Measurements from ENCODE around the gene STXBP6. TPM values are rescaled to one million over a fixed set of nuclear protein-coding genes. Genes with fewer than 3 reads are reported as not detected.

The STXBP6 gene
- total RNA-seq, 1 experiment from 2014 or later = 32.2 TPM

- H3K9me3 ChIP-seq = no peaks in the 10 kb centered on the region
- DNase-seq = no peak
- no peaks in the 10 kb centered on the region for H3K27me3 Mint-ChIP-seq (ENCODE audit: insufficient read depth, unreplicated experiment)
- H3K27ac Mint-ChIP-seq (ENCODE audit: unreplicated experiment) = no peak overlapping the region
- POLR2A ChIA-PET = no interaction called here
- H3K4me1 Mint-ChIP-seq (ENCODE audit: low read depth, unreplicated experiment) = peaks cover 9% of the 10 kb centered on the region
- no peaks in the 10 kb centered on the region for H3K36me3 ChIP-seq (ENCODE audit: control insufficient read depth, insufficient read depth, low read length)
- H3K4me1 ChIP-seq = no peaks in the 10 kb centered on the region; the same call in none of the 2 replicates
- no peaks in the 10 kb centered on the region for H3K9me3 Mint-ChIP-seq (ENCODE audit: unreplicated experiment)
- H3K4me3 ChIP-seq (ENCODE audit: low read depth, low read length) = no peak overlapping the region
- CTCF ChIA-PET = no interaction called here
- no peak for TF ChIP-seq CTCF (IDR thresholded peaks at IDR 0.05; ENCODE audit: insufficient read depth in 1 of 2, low read depth in 1 of 2, low read length in 1 of 2, severe bottlenecking in 1 of 2, unreplicated experiment in 1 of 2)
- BruUV-seq (replicated peaks) = no TSS peak
- H3K4me3 Mint-ChIP-seq (ENCODE audit: unreplicated experiment) = no peak overlapping the region
- intact Hi-C loops (cut with micrococcal nuclease; ENCODE audit: unreplicated experiment) = no loop called here
- H3K27me3 ChIP-seq (replicated peaks; ENCODE audit: control insufficient read depth, insufficient read depth, low read length) = no peaks in the 10 kb centered on the region
- H3K36me3 Mint-ChIP-seq (ENCODE audit: insufficient read depth, unreplicated experiment) = peaks cover 7% of the 10 kb centered on the region
These were observed 124.1 kb downstream of the STXBP6 start for GRCh38 chr14:24925771-24926374.

GRCh38 chr14:24924544-24924943, 125.4 kb downstream of the STXBP6 start:
- no peak overlapping the region for H3K4me3 ChIP-seq (ENCODE audit: low read depth, low read length)
- Mint-ChIP-seq H3K27ac (ENCODE audit: unreplicated experiment) (no peak overlapping the region), H3K4me1 (ENCODE audit: low read depth, unreplicated experiment) (peaks cover 21% of the 10 kb centered on the region), H3K4me3 (ENCODE audit: unreplicated experiment) (no peak overlapping the region), H3K36me3 (ENCODE audit: insufficient read depth, unreplicated experiment) (peaks cover 7% of the 10 kb centered on the region), H3K9me3 (ENCODE audit: unreplicated experiment) (no peaks in the 10 kb centered on the region), H3K27me3 (ENCODE audit: insufficient read depth, unreplicated experiment) (no peaks in the 10 kb centered on the region)
- DNase-seq = no peak
- H3K27me3 ChIP-seq (replicated peaks; ENCODE audit: control insufficient read depth, insufficient read depth, low read length) = no peaks in the 10 kb centered on the region
- no TSS peak for BruUV-seq (replicated peaks)
- CTCF ChIA-PET = no interaction called here
- H3K36me3 ChIP-seq (ENCODE audit: control insufficient read depth, insufficient read depth, low read length) = no peaks in the 10 kb centered on the region
- no peaks in the 10 kb centered on the region for H3K9me3 ChIP-seq
- intact Hi-C loops (cut with micrococcal nuclease; ENCODE audit: unreplicated experiment) = no loop called here
- POLR2A ChIA-PET = no interaction called here
- H3K4me1 ChIP-seq = no peaks in the 10 kb centered on the region; the same call in none of the 2 replicates
- TF ChIP-seq CTCF (IDR thresholded peaks at IDR 0.05; ENCODE audit: insufficient read depth in 1 of 2, low read depth in 1 of 2, low read length in 1 of 2, severe bottlenecking in 1 of 2, unreplicated experiment in 1 of 2) = no peak

GRCh38 chr14:24921903-24922302, 128.0 kb downstream of the STXBP6 start:
- no peaks in the 10 kb centered on the region for H3K36me3 Mint-ChIP-seq (ENCODE audit: insufficient read depth, unreplicated experiment)

More at GRCh38 chr14:24921903-24922302, 128.0 kb downstream of the STXBP6 start:
- H3K4me1 Mint-ChIP-seq (ENCODE audit: low read depth, unreplicated experiment) = peaks cover 31% of the 10 kb centered on the region
- H3K9me3 ChIP-seq = no peaks in the 10 kb centered on the region
- ChIA-PET CTCF (no interaction called here), POLR2A (no interaction called here)
- H3K27me3 ChIP-seq (replicated peaks; ENCODE audit: control insufficient read depth, insufficient read depth, low read length) = no peaks in the 10 kb centered on the region
- H3K4me3 ChIP-seq (ENCODE audit: low read depth, low read length) = no peak overlapping the region
- H3K9me3 Mint-ChIP-seq (ENCODE audit: unreplicated experiment) = no peaks in the 10 kb centered on the region
- H3K4me1 ChIP-seq = peaks cover 1% of the 10 kb centered on the region
- peak overlapping the region; percentile 66 for H3K27ac Mint-ChIP-seq (ENCODE audit: unreplicated experiment)
- TF ChIP-seq CTCF (IDR thresholded peaks at IDR 0.05; ENCODE audit: insufficient read depth in 1 of 2, low read depth in 1 of 2, low read length in 1 of 2, severe bottlenecking in 1 of 2, unreplicated experiment in 1 of 2) = no peak
- intact Hi-C loops (cut with micrococcal nuclease; ENCODE audit: unreplicated experiment) = no loop called here
- no peak overlapping the region for H3K4me3 Mint-ChIP-seq (ENCODE audit: unreplicated experiment)
- no TSS peak for BruUV-seq (replicated peaks)
- H3K27me3 Mint-ChIP-seq (ENCODE audit: insufficient read depth, unreplicated experiment) = no peaks in the 10 kb centered on the region
- no peaks in the 10 kb centered on the region for H3K36me3 ChIP-seq (ENCODE audit: control insufficient read depth, insufficient read depth, low read length)
- DNase-seq = no peak

Data from Caco-2 (cell line).